ENCODE measurements around the gene LIN9.

LIN9 gene

GRCh38 chr1:226287587-226287986, 21.4 kb downstream of the LIN9 start:
- TF ChIP-seq FOXM1 (IDR thresholded peaks at IDR 0.05; ENCODE audit: borderline replicate concordance, low read depth) (no peak), NFIC (IDR thresholded peaks at IDR 0.05) (no peak), ZBTB7A (IDR thresholded peaks at IDR 0.05; ENCODE audit: low read depth) (no peak), CEBPB (IDR thresholded peaks at IDR 0.05) (peak; percentile 41; the same call in 1 of the 2 replicates)
- TF ChIP-seq, protein P1, sequence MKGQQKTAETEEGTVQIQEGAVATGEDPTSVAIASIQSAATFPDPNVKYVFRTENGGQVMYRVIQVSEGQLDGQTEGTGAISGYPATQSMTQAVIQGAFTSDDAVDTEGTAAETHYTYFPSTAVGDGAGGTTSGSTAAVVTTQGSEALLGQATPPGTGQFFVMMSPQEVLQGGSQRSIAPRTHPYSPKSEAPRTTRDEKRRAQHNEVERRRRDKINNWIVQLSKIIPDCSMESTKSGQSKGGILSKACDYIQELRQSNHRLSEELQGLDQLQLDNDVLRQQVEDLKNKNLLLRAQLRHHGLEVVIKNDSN (IDR thresholded peaks at IDR 0.05), result no peak
- TF ChIP-seq, protein P2, sequence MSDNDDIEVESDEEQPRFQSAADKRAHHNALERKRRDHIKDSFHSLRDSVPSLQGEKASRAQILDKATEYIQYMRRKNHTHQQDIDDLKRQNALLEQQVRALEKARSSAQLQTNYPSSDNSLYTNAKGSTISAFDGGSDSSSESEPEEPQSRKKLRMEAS (IDR thresholded peaks at IDR 0.05), result no peak

DNA sequence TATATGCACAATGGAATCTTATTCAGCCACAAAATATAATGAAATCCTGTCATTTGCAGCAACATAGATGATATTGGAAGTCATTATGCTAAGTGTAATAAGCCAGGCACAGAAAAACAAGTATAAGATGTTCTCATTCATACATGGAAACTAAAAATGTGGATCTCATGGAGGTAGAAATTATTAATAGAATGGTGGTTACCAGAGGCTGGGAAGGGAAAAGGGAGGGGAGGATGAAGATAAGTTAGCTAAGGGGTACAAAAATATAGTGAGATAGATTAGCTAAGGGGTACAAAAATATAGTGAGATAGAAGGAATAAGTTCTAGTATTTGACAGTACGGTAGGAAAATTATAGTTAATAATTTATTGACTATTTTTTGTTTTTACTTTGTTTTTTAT, 27.9 kb downstream of the LIN9 start:
- TF ChIP-seq EGR1 (IDR thresholded peaks at IDR 0.05) (no peak), RAD21 (IDR thresholded peaks at IDR 0.05; ENCODE audit: low read depth) (no peak), FOXM1 (IDR thresholded peaks at IDR 0.05; ENCODE audit: borderline replicate concordance, low read depth) (no peak), TEAD4 (IDR thresholded peaks at IDR 0.05) (no peak), TCF12 (IDR thresholded peaks at IDR 0.05; ENCODE audit: low read depth) (no peak), NFIC (IDR thresholded peaks at IDR 0.05) (no peak), TAF1 (IDR thresholded peaks at IDR 0.05; ENCODE audit: low read depth) (no peak), YY1 (IDR thresholded peaks at IDR 0.05; ENCODE audit: low read depth) (no peak), ZBTB7A (IDR thresholded peaks at IDR 0.05; ENCODE audit: low read depth) (no peak), CEBPB (IDR thresholded peaks at IDR 0.05) (no peak)
- TF ChIP-seq, protein P2 (IDR thresholded peaks at IDR 0.05), result no peak
- TF ChIP-seq, protein P3, sequence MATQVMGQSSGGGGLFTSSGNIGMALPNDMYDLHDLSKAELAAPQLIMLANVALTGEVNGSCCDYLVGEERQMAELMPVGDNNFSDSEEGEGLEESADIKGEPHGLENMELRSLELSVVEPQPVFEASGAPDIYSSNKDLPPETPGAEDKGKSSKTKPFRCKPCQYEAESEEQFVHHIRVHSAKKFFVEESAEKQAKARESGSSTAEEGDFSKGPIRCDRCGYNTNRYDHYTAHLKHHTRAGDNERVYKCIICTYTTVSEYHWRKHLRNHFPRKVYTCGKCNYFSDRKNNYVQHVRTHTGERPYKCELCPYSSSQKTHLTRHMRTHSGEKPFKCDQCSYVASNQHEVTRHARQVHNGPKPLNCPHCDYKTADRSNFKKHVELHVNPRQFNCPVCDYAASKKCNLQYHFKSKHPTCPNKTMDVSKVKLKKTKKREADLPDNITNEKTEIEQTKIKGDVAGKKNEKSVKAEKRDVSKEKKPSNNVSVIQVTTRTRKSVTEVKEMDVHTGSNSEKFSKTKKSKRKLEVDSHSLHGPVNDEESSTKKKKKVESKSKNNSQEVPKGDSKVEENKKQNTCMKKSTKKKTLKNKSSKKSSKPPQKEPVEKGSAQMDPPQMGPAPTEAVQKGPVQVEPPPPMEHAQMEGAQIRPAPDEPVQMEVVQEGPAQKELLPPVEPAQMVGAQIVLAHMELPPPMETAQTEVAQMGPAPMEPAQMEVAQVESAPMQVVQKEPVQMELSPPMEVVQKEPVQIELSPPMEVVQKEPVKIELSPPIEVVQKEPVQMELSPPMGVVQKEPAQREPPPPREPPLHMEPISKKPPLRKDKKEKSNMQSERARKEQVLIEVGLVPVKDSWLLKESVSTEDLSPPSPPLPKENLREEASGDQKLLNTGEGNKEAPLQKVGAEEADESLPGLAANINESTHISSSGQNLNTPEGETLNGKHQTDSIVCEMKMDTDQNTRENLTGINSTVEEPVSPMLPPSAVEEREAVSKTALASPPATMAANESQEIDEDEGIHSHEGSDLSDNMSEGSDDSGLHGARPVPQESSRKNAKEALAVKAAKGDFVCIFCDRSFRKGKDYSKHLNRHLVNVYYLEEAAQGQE (IDR thresholded peaks at IDR 0.05; ENCODE audit: low read depth), result no peak

DNA sequence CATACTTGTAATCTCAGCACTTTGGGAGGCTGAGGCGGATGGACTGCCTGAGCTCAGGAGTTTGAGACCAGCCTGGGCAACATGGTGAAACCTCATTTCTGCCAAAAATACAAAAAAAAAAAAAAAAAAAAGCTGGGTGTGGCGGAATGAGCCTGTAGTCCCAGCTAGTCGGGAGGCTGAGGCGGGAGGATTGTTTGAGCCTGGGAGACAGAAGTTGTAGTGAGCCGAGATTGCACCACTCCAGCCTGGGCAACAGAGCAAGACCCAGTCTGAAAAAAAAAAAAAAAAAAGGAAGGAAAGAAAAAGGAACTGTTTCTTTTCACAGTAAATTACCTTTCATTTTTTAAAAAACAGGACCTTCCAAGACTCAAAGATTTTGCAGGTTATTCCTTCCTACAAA, 29.5 kb downstream of the LIN9 start:
- TF ChIP-seq EP300 (IDR thresholded peaks at IDR 0.05; ENCODE audit: borderline replicate concordance), result no peak

DNA sequence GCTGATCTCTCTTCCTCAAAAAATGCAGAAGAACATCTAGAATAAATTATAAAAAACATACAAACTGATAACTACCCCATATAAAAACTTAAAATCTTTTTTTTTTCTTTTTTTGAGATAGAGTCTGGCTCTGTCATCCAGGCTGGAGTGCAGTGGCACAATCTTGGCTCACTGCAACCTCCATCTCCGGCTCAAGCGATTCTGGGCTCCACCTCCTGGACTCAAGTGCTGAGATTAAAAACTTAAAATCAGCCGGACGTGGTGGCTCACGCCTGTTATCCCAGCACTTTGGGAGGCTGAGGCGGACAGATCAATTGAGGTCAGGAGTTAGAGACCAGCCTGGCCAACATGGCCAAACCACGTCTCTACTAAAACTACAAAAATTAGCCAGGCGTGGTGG, 31.1 kb downstream of the LIN9 start:
- TF ChIP-seq EGR1 (IDR thresholded peaks at IDR 0.05), result no peak
- no peak for TF ChIP-seq CEBPB (IDR thresholded peaks at IDR 0.05)
- TF ChIP-seq, protein P2 (IDR thresholded peaks at IDR 0.05), result no peak
- TF ChIP-seq EP300 (IDR thresholded peaks at IDR 0.05; ENCODE audit: borderline replicate concordance), result no peak
- TF ChIP-seq ZBTB7A (IDR thresholded peaks at IDR 0.05; ENCODE audit: low read depth), result no peak
- TF ChIP-seq TEAD4 (IDR thresholded peaks at IDR 0.05), result no peak
- TF ChIP-seq, protein P3 (IDR thresholded peaks at IDR 0.05; ENCODE audit: low read depth), result no peak
- TF ChIP-seq, protein P1 (IDR thresholded peaks at IDR 0.05), result no peak

GRCh38 chr1:226276987-226277386, 32.0 kb downstream of the LIN9 start:
- no peak for TF ChIP-seq NFIC (IDR thresholded peaks at IDR 0.05)
- TF ChIP-seq EGR1 (IDR thresholded peaks at IDR 0.05), result no peak
- TF ChIP-seq, protein P1 (IDR thresholded peaks at IDR 0.05), result no peak
- TF ChIP-seq CREB1 (IDR thresholded peaks at IDR 0.05; ENCODE audit: low read depth), result no peak
- no peak for TF ChIP-seq RAD21 (IDR thresholded peaks at IDR 0.05; ENCODE audit: low read depth)
- TF ChIP-seq, protein P3 (IDR thresholded peaks at IDR 0.05; ENCODE audit: low read depth), result no peak
- no peak for TF ChIP-seq EP300 (IDR thresholded peaks at IDR 0.05; ENCODE audit: borderline replicate concordance)
- TF ChIP-seq, protein P2 (IDR thresholded peaks at IDR 0.05), result no peak
- TF ChIP-seq FOXM1 (IDR thresholded peaks at IDR 0.05; ENCODE audit: borderline replicate concordance, low read depth), result no peak
- no peak for TF ChIP-seq ZBTB7A (IDR thresholded peaks at IDR 0.05; ENCODE audit: low read depth)
- no peak for TF ChIP-seq YY1 (IDR thresholded peaks at IDR 0.05; ENCODE audit: low read depth)
- no peak for TF ChIP-seq CEBPB (IDR thresholded peaks at IDR 0.05)
- no peak for TF ChIP-seq TEAD4 (IDR thresholded peaks at IDR 0.05)
- TF ChIP-seq TAF1 (IDR thresholded peaks at IDR 0.05; ENCODE audit: low read depth), result no peak
- no peak for TF ChIP-seq TCF12 (IDR thresholded peaks at IDR 0.05; ENCODE audit: low read depth)
